ENCODE data around the gene MPIG6B.

MPIG6B gene

GRCh38 chr6:31701666-31702404 lies 21.3 kb upstream of the MPIG6B start:
- TF ChIP-seq, protein P1, sequence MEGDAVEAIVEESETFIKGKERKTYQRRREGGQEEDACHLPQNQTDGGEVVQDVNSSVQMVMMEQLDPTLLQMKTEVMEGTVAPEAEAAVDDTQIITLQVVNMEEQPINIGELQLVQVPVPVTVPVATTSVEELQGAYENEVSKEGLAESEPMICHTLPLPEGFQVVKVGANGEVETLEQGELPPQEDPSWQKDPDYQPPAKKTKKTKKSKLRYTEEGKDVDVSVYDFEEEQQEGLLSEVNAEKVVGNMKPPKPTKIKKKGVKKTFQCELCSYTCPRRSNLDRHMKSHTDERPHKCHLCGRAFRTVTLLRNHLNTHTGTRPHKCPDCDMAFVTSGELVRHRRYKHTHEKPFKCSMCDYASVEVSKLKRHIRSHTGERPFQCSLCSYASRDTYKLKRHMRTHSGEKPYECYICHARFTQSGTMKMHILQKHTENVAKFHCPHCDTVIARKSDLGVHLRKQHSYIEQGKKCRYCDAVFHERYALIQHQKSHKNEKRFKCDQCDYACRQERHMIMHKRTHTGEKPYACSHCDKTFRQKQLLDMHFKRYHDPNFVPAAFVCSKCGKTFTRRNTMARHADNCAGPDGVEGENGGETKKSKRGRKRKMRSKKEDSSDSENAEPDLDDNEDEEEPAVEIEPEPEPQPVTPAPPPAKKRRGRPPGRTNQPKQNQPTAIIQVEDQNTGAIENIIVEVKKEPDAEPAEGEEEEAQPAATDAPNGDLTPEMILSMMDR (IDR thresholded peaks at IDR 0.05; ENCODE audit: low read depth, low read length) = no peak

DNA sequence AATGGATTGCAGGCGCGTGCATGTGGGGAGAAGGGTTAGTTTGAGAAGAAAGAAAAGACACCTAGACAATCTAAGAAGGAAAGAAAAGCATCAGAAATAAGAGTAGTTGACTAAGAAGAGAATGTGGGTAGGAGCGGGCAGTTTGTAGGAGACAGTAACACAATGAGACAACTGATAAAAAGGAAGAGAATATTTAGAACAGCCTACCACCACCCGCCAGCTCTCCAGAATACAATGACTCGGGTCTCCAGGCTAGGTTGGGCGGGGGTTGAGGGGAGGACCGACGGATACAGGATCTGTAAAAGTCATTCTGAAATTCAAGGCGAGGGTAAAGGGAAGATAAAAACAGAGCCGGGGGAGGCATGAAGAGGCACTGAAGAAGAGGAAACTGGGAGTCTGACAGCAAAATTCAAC lies 20.8 kb upstream of the MPIG6B start:
- H3K4me3 ChIP-seq (ENCODE audit: low read depth, low read length) = peak overlapping the region; percentile 91
- TF ChIP-seq, protein P1 (IDR thresholded peaks at IDR 0.05; ENCODE audit: low read depth, low read length) = no peak

More at GRCh38 chr6:31701666-31702404, 21.3 kb upstream of the MPIG6B start:
- H3K4me3 ChIP-seq (ENCODE audit: low read depth, low read length) = peak overlapping the region; percentile 91

- TF ChIP-seq, protein P1 (IDR thresholded peaks at IDR 0.05; ENCODE audit: low read depth, low read length) = no peak
- H3K4me3 ChIP-seq (ENCODE audit: low read depth, low read length) = peak within 1 kb of the TSS; percentile 91
Observed at GRCh38 chr6:31702819-31703716, 20.1 kb upstream of the MPIG6B start, which contains the start of gene ABHD16A. TSS of gene ABHD16A (minus strand) at chr6:31703324. CDS start at chr6:31703281, 43 bp downstream.

GRCh38 chr6:31705931-31706330 lies 17.2 kb upstream of the MPIG6B start:
- TF ChIP-seq, protein P1 (IDR thresholded peaks at IDR 0.05; ENCODE audit: low read depth, low read length) = no peak
- no peak overlapping the region for H3K4me3 ChIP-seq (ENCODE audit: low read depth, low read length)

- H3K4me3 ChIP-seq (ENCODE audit: low read depth, low read length) = no peak within 1 kb of the TSS
- TF ChIP-seq, protein P1 (IDR thresholded peaks at IDR 0.05; ENCODE audit: low read depth, low read length) = no peak
Observed at GRCh38 chr6:31706599-31706998, 16.6 kb upstream of the MPIG6B start, which contains the start of gene LY6G6F. TSS of gene LY6G6F (plus strand) at chr6:31706866. CDS start at chr6:31706907, 41 bp downstream.

GRCh38 chr6:31707701-31708100 lies 15.5 kb upstream of the MPIG6B start:
- H3K4me3 ChIP-seq (ENCODE audit: low read depth, low read length) = no peak overlapping the region

More at GRCh38 chr6:31707701-31708100, 15.5 kb upstream of the MPIG6B start:
- TF ChIP-seq, protein P1 (IDR thresholded peaks at IDR 0.05; ENCODE audit: low read depth, low read length) = no peak

All from WI38 (cell line).